C4-2B (cell line): ENCODE results near the gene UFM1.

ENCODE experiments used
- ZFX ChIP-seq: fragments of 450-650 bp; IDR thresholded peaks from 2 replicates; pipeline ENCODE4 v1.6.1; 2017
- TF ChIP-seq, protein P1 (sequence below): fragments of 450-650 bp; conservative IDR thresholded peaks from 2 replicates; pipeline ENCODE4 v1.5.1; 2017; ENCODE audit warnings: mild to moderate bottlenecking

DNA sequence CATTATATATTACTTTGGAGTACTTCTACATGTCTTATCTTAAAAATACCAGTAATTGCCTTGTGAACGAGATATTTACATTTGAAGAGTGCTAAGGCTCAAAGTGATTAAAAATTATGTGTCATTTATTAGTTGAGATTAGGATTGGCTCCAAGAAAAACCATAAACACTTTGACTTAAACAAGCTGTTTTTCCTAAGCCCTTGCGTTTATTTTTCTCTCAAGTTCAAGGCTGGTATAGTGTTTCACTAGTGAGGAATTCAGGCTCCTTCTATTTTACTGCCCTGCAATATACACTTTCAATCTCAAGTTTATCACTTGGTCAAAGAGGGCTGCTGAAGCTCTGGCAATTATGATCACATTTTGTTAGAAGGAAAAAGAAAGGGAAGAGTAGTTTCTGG lies 49.9 kb downstream of the UFM1 start:
- TF ChIP-seq, protein P1, sequence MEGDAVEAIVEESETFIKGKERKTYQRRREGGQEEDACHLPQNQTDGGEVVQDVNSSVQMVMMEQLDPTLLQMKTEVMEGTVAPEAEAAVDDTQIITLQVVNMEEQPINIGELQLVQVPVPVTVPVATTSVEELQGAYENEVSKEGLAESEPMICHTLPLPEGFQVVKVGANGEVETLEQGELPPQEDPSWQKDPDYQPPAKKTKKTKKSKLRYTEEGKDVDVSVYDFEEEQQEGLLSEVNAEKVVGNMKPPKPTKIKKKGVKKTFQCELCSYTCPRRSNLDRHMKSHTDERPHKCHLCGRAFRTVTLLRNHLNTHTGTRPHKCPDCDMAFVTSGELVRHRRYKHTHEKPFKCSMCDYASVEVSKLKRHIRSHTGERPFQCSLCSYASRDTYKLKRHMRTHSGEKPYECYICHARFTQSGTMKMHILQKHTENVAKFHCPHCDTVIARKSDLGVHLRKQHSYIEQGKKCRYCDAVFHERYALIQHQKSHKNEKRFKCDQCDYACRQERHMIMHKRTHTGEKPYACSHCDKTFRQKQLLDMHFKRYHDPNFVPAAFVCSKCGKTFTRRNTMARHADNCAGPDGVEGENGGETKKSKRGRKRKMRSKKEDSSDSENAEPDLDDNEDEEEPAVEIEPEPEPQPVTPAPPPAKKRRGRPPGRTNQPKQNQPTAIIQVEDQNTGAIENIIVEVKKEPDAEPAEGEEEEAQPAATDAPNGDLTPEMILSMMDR: no peak
- TF ChIP-seq ZFX: no peak
